B cell (primary cell): ENCODE data around the gene ST6GALNAC3.

Experiments used
- CTCF ChIP-seq: fragments of 200-600 bp; IDR thresholded peaks from one replicate; pipeline ENCODE4 v1.8.0; 2022; ENCODE audit warnings: antibody characterized with exemption, mild to moderate bottlenecking
- EZH2 ChIP-seq: IDR thresholded peaks from 2 replicates; pipeline ENCODE4 v1.6.1; 2012; ENCODE audit warnings: borderline replicate concordance, low read depth, mild to moderate bottlenecking, moderate library complexity, low read length; ENCODE audit not compliant: insufficient read depth, poor library complexity, severe bottlenecking

GRCh38 chr1:76189310-76189709 is 114.8 kb downstream of the ST6GALNAC3 start:
- TF ChIP-seq CTCF (no peak), EZH2 (no peak)
